SK-N-SH (cell line): ENCODE results near the gene PCNA. TPM values are rescaled to one million over a fixed set of nuclear protein-coding genes. Genes with fewer than 3 reads are reported as not detected.
"Not testable (repeated sequence)": the region's sequence is repeated elsewhere in the genome, so short reads cannot be mapped to it uniquely, and the experiment has no call there.

Experiments used
- CTCF ChIA-PET: fragments of 300-600, 350-600 bp; formaldehyde crosslinking; extraction: SDS; loops from one replicate; lab custom pipeline; 2021; lab: Yijun Ruan, JAX
- POLR2A ChIA-PET: fragments of 350-600 bp; sonication (Branson Sonifier 250); formaldehyde crosslinking; extraction: SDS; loops from one replicate; lab custom pipeline; 2020; ENCODE audit warnings: antibody characterized with exemption, inconsistent platforms; lab: Yijun Ruan, JAX
- DNase-seq: peaks from one replicate; pipeline ENCODE4 v3.0.0; 2012
- H2AFZ ChIP-seq: fragments of 200-600 bp; sonication (generic); 2 replicates; pipeline ENCODE4 v1.8.1; 2016; ENCODE audit warnings: antibody characterized with exemption, mild to moderate bottlenecking, low read depth
- H3F3A ChIP-seq: fragments of 200-600 bp; sonication (generic); replicated peaks from 2 replicates; pipeline ENCODE3; 2016; ENCODE audit warnings: antibody characterized with exemption, mild to moderate bottlenecking; ENCODE audit not compliant: insufficient read depth
- H3K27ac ChIP-seq, 2 experiments: fragments of 200-500 bp in 1 of 2; fragments of 200-600 bp in 1 of 2; sonication (Bioruptor generic) in 1 of 2; sonication (generic), shearing (Covaris generic) in 1 of 2; 2 replicates each; pipeline versions ENCODE4 v1.5.1 to v1.6.1; 2014 to 2016; ENCODE audit warnings: low read depth in 2 of 2, inconsistent platforms in 1 of 2, low read length in 1 of 2, mild to moderate bottlenecking in 1 of 2, mixed read lengths in 1 of 2
- H3K27me3 ChIP-seq: fragments of 200-600 bp; sonication (generic), shearing (Covaris generic); 2 replicates; pipeline ENCODE4 v1.6.1; 2016; ENCODE audit warnings: mixed run types; ENCODE audit not compliant: insufficient read depth
- H3K36me3 ChIP-seq, 2 experiments: fragments of 200-500 bp in 1 of 2; fragments of 200-600 bp in 1 of 2; sonication (Bioruptor generic) in 1 of 2; sonication (generic) in 1 of 2; replicated peaks in 1 of 2; 2 replicates each; pipeline versions ENCODE3 to v1.5.1; 2014 to 2016; ENCODE audit warnings: low read length in 1 of 2, mild to moderate bottlenecking in 1 of 2; ENCODE audit not compliant: insufficient read depth in 2 of 2, control insufficient read depth in 1 of 2
- H3K4me1 ChIP-seq, 2 experiments: fragments of 200-500 bp in 1 of 2; fragments of 200-600 bp in 1 of 2; sonication (Bioruptor generic) in 1 of 2; sonication (generic), shearing (Covaris generic) in 1 of 2; 2 replicates each; pipeline versions ENCODE4 v1.5.1 to v1.6.1; 2014 to 2016; ENCODE audit warnings: low read depth in 1 of 2, low read length in 1 of 2, mixed run types in 1 of 2; ENCODE audit not compliant: insufficient read depth in 2 of 2, control insufficient read depth in 1 of 2
- H3K4me2 ChIP-seq: fragments of 200-600 bp; sonication (generic), shearing (Covaris generic); 2 replicates; pipeline ENCODE4 v1.6.1; 2017; ENCODE audit warnings: mixed run types
- H3K4me3 ChIP-seq, 2 experiments: fragments of 200-500 bp in 1 of 2; fragments of 200-600 bp in 1 of 2; sonication (Bioruptor generic) in 1 of 2; sonication (generic), shearing (Covaris generic) in 1 of 2; 2 replicates each; pipeline versions ENCODE4 v1.5.1 to v1.8.1; 2014 to 2016; ENCODE audit warnings: low read depth in 2 of 2, inconsistent platforms in 1 of 2, low read length in 1 of 2, mild to moderate bottlenecking in 1 of 2, mixed read lengths in 1 of 2, moderate library complexity in 1 of 2
- H3K79me2 ChIP-seq: fragments of 200-600 bp; sonication (generic); 2 replicates; pipeline ENCODE4 v1.8.1; 2017; ENCODE audit warnings: mild to moderate bottlenecking; ENCODE audit not compliant: insufficient read depth
- H3K9ac ChIP-seq: fragments of 200-600 bp; sonication (generic); 2 replicates; pipeline ENCODE4 v1.6.1; 2017; ENCODE audit warnings: mixed run types
- H3K9me2 ChIP-seq: fragments of 200-600 bp; sonication (generic); 2 replicates; pipeline ENCODE4 v1.6.1; 2017; ENCODE audit warnings: mixed run types
- H3K9me3 ChIP-seq: fragments of 200-600 bp; sonication (generic); 2 replicates; pipeline ENCODE4 v1.6.1; 2017; ENCODE audit warnings: mixed run types, mild to moderate bottlenecking, moderate library complexity
- H4K20me1 ChIP-seq: fragments of 200-600 bp; sonication (generic); 2 replicates; pipeline ENCODE4 v1.6.1; 2017; ENCODE audit warnings: mild to moderate bottlenecking, mixed run types; ENCODE audit not compliant: insufficient read depth
- EZH2phosphoT487 ChIP-seq: fragments of 200-600 bp; sonication (generic); IDR thresholded peaks from 2 replicates; pipeline ENCODE4 v1.6.1; 2017; ENCODE audit warnings: low read depth, mixed run types, mild to moderate bottlenecking, antibody characterized with exemption, moderate library complexity, borderline replicate concordance
- FOXM1 ChIP-seq: IDR thresholded peaks from 2 replicates; pipeline ENCODE4 v1.4.0; 2012; ENCODE audit warnings: low read depth, mild to moderate bottlenecking
- RAD21 ChIP-seq: IDR thresholded peaks from 2 replicates; pipeline ENCODE4 v1.6.1; 2012; ENCODE audit warnings: mild to moderate bottlenecking, low read length
- SMC3 ChIP-seq: IDR thresholded peaks from 2 replicates; pipeline ENCODE4 v1.6.1; 2012; ENCODE audit warnings: low read depth, low read length, improper control_type of control experiment
- WGBS: methylation state at CpG from one replicate; pipeline ENCODE4 v1.1.6; 2017; ENCODE audit warnings: low lambda C conversion rate; 5-methylcytosine and 5-hydroxymethylcytosine counted together
- polyA plus RNA-seq, 3 experiments: library from polyadenylated mRNA; depleted of rRNA; stranded (reverse); fragments of >200 nt; gene quantifications; 2 replicates each; pipeline ENCODE4 v1.2.3, GENCODE V29; 2012
- TF ChIP-seq, protein P1 (sequence below): fragments of 200-600 bp; sonication (generic); IDR thresholded peaks from 2 replicates; pipeline ENCODE4 v1.6.1; 2017; ENCODE audit warnings: antibody characterized with exemption, mild to moderate bottlenecking, moderate library complexity

Gene PCNA
- polyA plus RNA-seq, 1 of the 3 experiments (the other 2 are of a cell fraction), result 185 TPM

GRCh38 chr20:5100684-5101347 lies 18.9 kb downstream of the PCNA start:
- H3F3A ChIP-seq, result peaks cover 4% of the 10 kb centered on the region
- H3K36me3 ChIP-seq, result peaks cover 48 to 67% of the 10 kb centered on the region in 2 experiments
- ChIA-PET POLR2A (interaction anchor here (0.6 kb wide), 1 partner anchor 36 kb away, joined by 3 read pairs; no protein-coding TSS in a partner anchor), CTCF (interaction anchor here (0.6 to 3.5 kb wide), 63 partner anchors 8 to 897 kb away, joined by 3 to 21 read pairs (median 3); partner anchors contain the start of genes PCNA and PRND)
- no peak overlapping the region for H3K27ac ChIP-seq
- no peak overlapping the region for H3K9ac ChIP-seq
- no peaks in the 10 kb centered on the region for H3K9me3 ChIP-seq
- no peaks in the 10 kb centered on the region for H3K9me2 ChIP-seq
- H4K20me1 ChIP-seq, result no peaks in the 10 kb centered on the region
- DNase-seq, result peak; percentile 72
- H3K27me3 ChIP-seq, result no peaks in the 10 kb centered on the region
- 10% methylated on average over 9 of the region's 9 CpGs for WGBS
- H3K4me1 ChIP-seq, result no peaks in the 10 kb centered on the region
- no peak overlapping the region for H3K4me2 ChIP-seq
- no peak overlapping the region for H2AFZ ChIP-seq
- TF ChIP-seq RAD21, result peak; percentile 79
- TF ChIP-seq, protein P1, sequence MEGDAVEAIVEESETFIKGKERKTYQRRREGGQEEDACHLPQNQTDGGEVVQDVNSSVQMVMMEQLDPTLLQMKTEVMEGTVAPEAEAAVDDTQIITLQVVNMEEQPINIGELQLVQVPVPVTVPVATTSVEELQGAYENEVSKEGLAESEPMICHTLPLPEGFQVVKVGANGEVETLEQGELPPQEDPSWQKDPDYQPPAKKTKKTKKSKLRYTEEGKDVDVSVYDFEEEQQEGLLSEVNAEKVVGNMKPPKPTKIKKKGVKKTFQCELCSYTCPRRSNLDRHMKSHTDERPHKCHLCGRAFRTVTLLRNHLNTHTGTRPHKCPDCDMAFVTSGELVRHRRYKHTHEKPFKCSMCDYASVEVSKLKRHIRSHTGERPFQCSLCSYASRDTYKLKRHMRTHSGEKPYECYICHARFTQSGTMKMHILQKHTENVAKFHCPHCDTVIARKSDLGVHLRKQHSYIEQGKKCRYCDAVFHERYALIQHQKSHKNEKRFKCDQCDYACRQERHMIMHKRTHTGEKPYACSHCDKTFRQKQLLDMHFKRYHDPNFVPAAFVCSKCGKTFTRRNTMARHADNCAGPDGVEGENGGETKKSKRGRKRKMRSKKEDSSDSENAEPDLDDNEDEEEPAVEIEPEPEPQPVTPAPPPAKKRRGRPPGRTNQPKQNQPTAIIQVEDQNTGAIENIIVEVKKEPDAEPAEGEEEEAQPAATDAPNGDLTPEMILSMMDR, result peak; percentile 93
- TF ChIP-seq SMC3, result peak; percentile 80
- TF ChIP-seq EZH2phosphoT487, result no peak
- no peak for TF ChIP-seq FOXM1
- H3K4me3 ChIP-seq, result no peak overlapping the region; a peak in 1 of 4 replicates
- peaks cover 9% of the 10 kb centered on the region; the same call in 1 of the 2 replicates for H3K79me2 ChIP-seq

- H3K27me3 ChIP-seq, H3K4me3 ChIP-seq, H3K9me3 ChIP-seq, POLR2A ChIA-PET, H3K79me2 ChIP-seq, DNase-seq, H4K20me1 ChIP-seq, H2AFZ ChIP-seq, H3F3A ChIP-seq, H3K9me2 ChIP-seq, H3K4me2 ChIP-seq, H3K4me1 ChIP-seq, H3K9ac ChIP-seq, H3K27ac ChIP-seq: not testable (repeated sequence)
- peaks cover 51 to 60% of the 10 kb centered on the region in 2 experiments for H3K36me3 ChIP-seq
- WGBS, result 91% methylated on average over 3 of the region's 3 CpGs
- CTCF ChIA-PET, result interaction anchor here (0.9 to 3.5 kb wide), 7 partner anchors 12 to 496 kb away, joined by 3 to 21 read pairs (median 7); no protein-coding TSS in a partner anchor
Observed at GRCh38 chr20:5099909-5100308, 19.8 kb downstream of the PCNA start.

DNA sequence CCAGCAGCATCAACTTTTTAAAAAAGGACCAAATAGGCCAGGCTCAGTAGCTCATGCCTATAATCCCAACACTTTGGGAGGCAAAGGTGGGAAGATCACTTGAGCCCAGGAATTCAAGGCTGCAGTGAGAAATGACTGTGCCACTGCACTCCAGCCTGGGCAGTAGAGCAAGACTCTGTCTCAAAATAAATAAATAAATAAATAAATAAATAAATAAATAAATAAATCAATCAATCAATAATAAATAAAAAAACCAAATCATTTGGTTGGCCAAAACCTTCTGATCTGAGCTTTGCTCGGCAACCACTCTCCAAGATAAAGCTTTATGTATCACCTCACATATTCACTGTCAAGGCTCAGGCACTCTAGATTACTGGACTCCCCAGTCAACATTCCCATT lies 20.7 kb downstream of the PCNA start:
- H3K9me2 ChIP-seq, H4K20me1 ChIP-seq, H3K9ac ChIP-seq, H3K79me2 ChIP-seq, POLR2A ChIA-PET, DNase-seq, H3K4me1 ChIP-seq, H3K9me3 ChIP-seq, H3K4me2 ChIP-seq, H2AFZ ChIP-seq, H3K4me3 ChIP-seq, H3F3A ChIP-seq, H3K27ac ChIP-seq, H3K27me3 ChIP-seq: not testable (repeated sequence)
- CTCF ChIA-PET, result interaction anchor here (0.9 to 3.5 kb wide), 4 partner anchors 16 to 143 kb away, joined by 3 to 16 read pairs (median 7); no protein-coding TSS in a partner anchor
- H3K36me3 ChIP-seq, result peaks cover 45 to 51% of the 10 kb centered on the region in 2 experiments
- 90% methylated on average over 1 of the region's 1 CpG for WGBS
